Muscle of arm (tissue), 12 donors: ENCODE results near the gene EVX2. TPM values are rescaled to one million over a fixed set of nuclear protein-coding genes. Genes with fewer than 3 reads are reported as not detected.

Experiments
- DNase-seq: peaks from one replicate; pipeline ENCODE4 v3.0.0-alpha.2; 2013
- polyA plus RNA-seq, 12 donors: library from polyadenylated mRNA; unstranded; fragments of 120-200 nt; gene quantifications; one replicate each; pipeline ENCODE4 v1.2.1, GENCODE V29; 2013; ENCODE audit not compliant: insufficient read length in 12 of 12

Gene EVX2
- polyA plus RNA-seq, 12 donors = 0.04 TPM; not detected in 10

- DNase-seq = no peak
Measured at GRCh38 chr2:176096986-176097819, 13.4 kb upstream of the EVX2 start.

- no peak for DNase-seq
Measured at GRCh38 chr2:176096243-176096985, 12.7 kb upstream of the EVX2 start.

- no peak for DNase-seq
Measured at GRCh38 chr2:176095421-176095820, 11.7 kb upstream of the EVX2 start.

GRCh38 chr2:176094349-176094748, 10.6 kb upstream of the EVX2 start:
- no peak for DNase-seq

- no peak for DNase-seq
Measured at GRCh38 chr2:176093898-176094249, 10.1 kb upstream of the EVX2 start.

- no peak for DNase-seq
Measured at GRCh38 chr2:176093145-176093897, 9.6 kb upstream of the EVX2 start.

- DNase-seq = no peak
Measured at GRCh38 chr2:176092270-176093144, 8.7 kb upstream of the EVX2 start, which contains the start of gene HOXD13. HOXD13 (plus strand) TSS chr2:176092721; CDS start chr2:176092891, 170 bp downstream.

GRCh38 chr2:176091329-176092258, 7.8 kb upstream of the EVX2 start:
- no peak for DNase-seq

- DNase-seq = no peak
Measured at GRCh38 chr2:176090862-176091261, 7.1 kb upstream of the EVX2 start.

GRCh38 chr2:176089843-176090395, 6.2 kb upstream of the EVX2 start:
- DNase-seq = no peak

GRCh38 chr2:176088937-176089842, 5.4 kb upstream of the EVX2 start:
- DNase-seq = no peak

- peak; percentile 68 for DNase-seq
Measured at GRCh38 chr2:176088048-176088936, 4.5 kb upstream of the EVX2 start.

GRCh38 chr2:176087330-176088047, 3.7 kb upstream of the EVX2 start:
- DNase-seq = peak; percentile 4

GRCh38 chr2:176085861-176086771, 2.4 kb upstream of the EVX2 start:
- peak; percentile 40 for DNase-seq

GRCh38 chr2:176085120-176085788, 1.5 kb upstream of the EVX2 start:
- peak; percentile 13 for DNase-seq
